Heart right ventricle (tissue), 16 donors: ENCODE results near the gene ZNF584. TPM values are rescaled to one million over a fixed set of nuclear protein-coding genes. Genes with fewer than 3 reads are reported as not detected.

ENCODE experiments used
- ATAC-seq, 8 donors: fragments of 200-7000 bp; cut with Tn5 transposase; one replicate each; pipeline ENCODE4 v1.9.1; 2020; ENCODE audit warnings: mild to moderate bottlenecking in 8 of 8, moderate library complexity in 8 of 8, moderate number of reproducible peaks in 1 of 8
- DNase-seq, 2 donors: peaks; one replicate each; pipeline ENCODE4 v3.0.0-alpha.2; 2020
- H3K27ac ChIP-seq, 10 donors: fragments of 200-600 bp; sonication (generic) in 2 of 10; one replicate each; pipeline versions ENCODE4 v1.5.0 to v1.8.0; 2020 to 2022; ENCODE audit warnings: mild to moderate bottlenecking in 3 of 10
- H3K27me3 ChIP-seq, 7 donors: fragments of 200-600 bp; one replicate each; pipeline ENCODE4 v1.8.0; 2021 to 2022; ENCODE audit warnings: mild to moderate bottlenecking in 2 of 7
- H3K36me3 ChIP-seq, 9 donors: fragments of 200-600 bp; sonication (generic) in 1 of 9; one replicate each; pipeline versions ENCODE4 v1.5.0 to v1.8.0; 2020 to 2022; ENCODE audit warnings: mild to moderate bottlenecking in 2 of 9
- H3K4me1 ChIP-seq, 9 donors: fragments of 200-600 bp; sonication (generic) in 1 of 9; one replicate each; pipeline versions ENCODE4 v1.5.0 to v1.8.0; 2020 to 2022; ENCODE audit warnings: mild to moderate bottlenecking in 4 of 9
- H3K4me3 ChIP-seq, 10 donors: fragments of 200-600 bp; sonication (generic) in 2 of 10; one replicate each; pipeline versions ENCODE4 v1.5.0 to v1.8.0; 2020 to 2022; ENCODE audit warnings: mild to moderate bottlenecking in 7 of 10, moderate library complexity in 2 of 10
- H3K9me3 ChIP-seq, 11 donors: fragments of 200-600 bp in 10 of 11; sonication (generic) in 2 of 11; one replicate each; pipeline versions ENCODE4 v1.5.0 to v1.8.0; 2013 to 2022; ENCODE audit warnings: mild to moderate bottlenecking in 2 of 11, control low read depth in 1 of 11, moderate library complexity in 1 of 11
- WGBS, 2 donors: extraction: QIAGEN DNeasy Blood & Tissue Kit; methylation state at CpG; one replicate each; pipeline ENCODE4 v1.1.7; 2013; ENCODE audit warnings: inconsistent platforms in 1 of 2; 5-methylcytosine and 5-hydroxymethylcytosine counted together
- intact Hi-C, 10 donors: fragments of 100-400 bp; cut with DNase I; formaldehyde crosslinking; loops; one replicate each; pipeline versions ENCODE4 v1.11.1 to v1.14.2; 2022
- polyA plus RNA-seq, 2 donors: library from polyadenylated mRNA; stranded (reverse); fragments of 200-250 nt; gene quantifications; one replicate each; pipeline ENCODE4 v1.2.3, GENCODE V29; 2013
- total RNA-seq, 10 donors: library from RNA; stranded (reverse); fragmentation: NEBNext Ultra II Directional in 3 of 10; extraction: Animal tissue kit (Norgen Biotek cat#: 25700) in 3 of 10; gene quantifications; one replicate each; pipeline versions ENCODE4 v1.2.1 to v1.2.4, GENCODE V29; 2021 to 2023
- TF ChIP-seq, protein P1 (sequence below), 9 donors: fragments of 200-600 bp; sonication (generic) in 2 of 9; IDR thresholded peaks; one replicate each; pipeline versions ENCODE4 v1.5.0 to v1.8.0; 2021 to 2022; ENCODE audit warnings: antibody characterized with exemption in 9 of 9, mild to moderate bottlenecking in 5 of 9, moderate library complexity in 1 of 9
- donor health status: Arrhythmogenic right ventricular cardiomyopathy.
- donor health status: ischemic (EF 13 %, LVEDD 7.1; RV severe dilation, severe dysfunction).
- donor health status: healthy with polysubstance abuse.
- donor health status: DM: no; HTN: yes; CAD: no.
- donor health status: DM: no; HTN: no; CAD: no.
- donor health status: ischemic (EF 25% LVEDD 6.9; RV normal size, moderate dysfunction).
- donor health status: ischemic (EF 25% LVEDD 5.7; RV mildly dilated, moderate dysfunction).
- donor health status: healthy.
- donor health status: DM: yes; HTN: yes; CAD: no.
- donor health status: Ischemic cardiomyopathy.
- donor health status: ischemic (EF 35%, LVEDD 5.7; RV mildly dilated, moderate dysfunction).
- donor health status: nonischemic (EF 11% LVEDD 7.7; RV severe dilation, severe dysfunction).
- donor health status: DM: yes; HTN: yes; CAD: no.
- donor health status: PGD.
- donor health status: ischemic (EF 29% LVEDD 5.4; RV normal size, mild dysfunction).
- donor health status: nonischemic (EF 23%, LVEDD 6.1; RV moderate dilation, normal function).

Gene ZNF584
- total and polyA plus RNA-seq, 12 donors: 6.5 to 20.4 (median 16.7) TPM

DNA sequence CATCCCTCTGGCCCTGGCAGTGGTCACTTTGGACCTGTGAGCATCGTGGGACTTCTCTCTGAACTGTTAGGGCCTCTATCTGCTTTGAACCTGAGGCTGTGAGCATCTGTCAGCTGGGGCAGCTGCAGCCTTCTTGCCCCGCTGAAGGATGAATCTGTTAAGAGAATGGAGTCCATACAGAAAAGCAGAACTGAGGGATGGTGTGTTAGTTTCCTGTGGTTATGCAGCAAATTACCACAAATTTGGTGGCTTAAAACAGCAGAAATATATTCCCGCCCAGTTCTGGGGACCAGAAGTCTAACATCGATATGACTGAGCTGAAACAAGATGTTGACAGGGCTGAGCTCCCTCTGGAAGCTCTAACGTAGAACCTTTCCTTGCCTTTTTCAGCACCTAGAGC, 44.3 kb upstream of the ZNF584 start:
- Histone ChIP-seq H3K4me1 (peaks cover 0 to 17% (median 7%) of the 10 kb centered on the region in 9 donors), H3K27ac (no peak overlapping the region), H3K4me3 (no peak overlapping the region), H3K27me3 (peaks cover 0 to 30% (median 14%) of the 10 kb centered on the region in 7 donors), H3K36me3 (no peaks in the 10 kb centered on the region), H3K9me3 (no peaks in the 10 kb centered on the region)
- ATAC-seq (no peak), DNase-seq (no peak)
- TF ChIP-seq, protein P1, sequence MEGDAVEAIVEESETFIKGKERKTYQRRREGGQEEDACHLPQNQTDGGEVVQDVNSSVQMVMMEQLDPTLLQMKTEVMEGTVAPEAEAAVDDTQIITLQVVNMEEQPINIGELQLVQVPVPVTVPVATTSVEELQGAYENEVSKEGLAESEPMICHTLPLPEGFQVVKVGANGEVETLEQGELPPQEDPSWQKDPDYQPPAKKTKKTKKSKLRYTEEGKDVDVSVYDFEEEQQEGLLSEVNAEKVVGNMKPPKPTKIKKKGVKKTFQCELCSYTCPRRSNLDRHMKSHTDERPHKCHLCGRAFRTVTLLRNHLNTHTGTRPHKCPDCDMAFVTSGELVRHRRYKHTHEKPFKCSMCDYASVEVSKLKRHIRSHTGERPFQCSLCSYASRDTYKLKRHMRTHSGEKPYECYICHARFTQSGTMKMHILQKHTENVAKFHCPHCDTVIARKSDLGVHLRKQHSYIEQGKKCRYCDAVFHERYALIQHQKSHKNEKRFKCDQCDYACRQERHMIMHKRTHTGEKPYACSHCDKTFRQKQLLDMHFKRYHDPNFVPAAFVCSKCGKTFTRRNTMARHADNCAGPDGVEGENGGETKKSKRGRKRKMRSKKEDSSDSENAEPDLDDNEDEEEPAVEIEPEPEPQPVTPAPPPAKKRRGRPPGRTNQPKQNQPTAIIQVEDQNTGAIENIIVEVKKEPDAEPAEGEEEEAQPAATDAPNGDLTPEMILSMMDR (IDR thresholded peaks at IDR 0.05): no peak
- WGBS, 2 donors: 76 to 83% methylated on average over 5 of the region's 5 CpGs
- intact Hi-C loops: no loop called here

- TF ChIP-seq, protein P1 (IDR thresholded peaks at IDR 0.05): no peak
- Histone ChIP-seq H3K4me1 (peaks cover 0 to 10% (median 2%) of the 10 kb centered on the region in 9 donors), H3K36me3 (no peaks in the 10 kb centered on the region), H3K9me3 (no peaks in the 10 kb centered on the region), H3K27me3 (peaks cover 0 to 30% (median 14%) of the 10 kb centered on the region in 7 donors), H3K27ac (no peak overlapping the region), H3K4me3 (no peak overlapping the region)
- intact Hi-C loops: no loop called here
- no peak for DNase-seq
- 90 to 94% methylated on average over 32 of the region's 32 CpGs for WGBS, 2 donors
- ATAC-seq: no peak
These were observed 41.6 kb upstream of the ZNF584 start for GRCh38 chr19:58366585-58367430.

DNA sequence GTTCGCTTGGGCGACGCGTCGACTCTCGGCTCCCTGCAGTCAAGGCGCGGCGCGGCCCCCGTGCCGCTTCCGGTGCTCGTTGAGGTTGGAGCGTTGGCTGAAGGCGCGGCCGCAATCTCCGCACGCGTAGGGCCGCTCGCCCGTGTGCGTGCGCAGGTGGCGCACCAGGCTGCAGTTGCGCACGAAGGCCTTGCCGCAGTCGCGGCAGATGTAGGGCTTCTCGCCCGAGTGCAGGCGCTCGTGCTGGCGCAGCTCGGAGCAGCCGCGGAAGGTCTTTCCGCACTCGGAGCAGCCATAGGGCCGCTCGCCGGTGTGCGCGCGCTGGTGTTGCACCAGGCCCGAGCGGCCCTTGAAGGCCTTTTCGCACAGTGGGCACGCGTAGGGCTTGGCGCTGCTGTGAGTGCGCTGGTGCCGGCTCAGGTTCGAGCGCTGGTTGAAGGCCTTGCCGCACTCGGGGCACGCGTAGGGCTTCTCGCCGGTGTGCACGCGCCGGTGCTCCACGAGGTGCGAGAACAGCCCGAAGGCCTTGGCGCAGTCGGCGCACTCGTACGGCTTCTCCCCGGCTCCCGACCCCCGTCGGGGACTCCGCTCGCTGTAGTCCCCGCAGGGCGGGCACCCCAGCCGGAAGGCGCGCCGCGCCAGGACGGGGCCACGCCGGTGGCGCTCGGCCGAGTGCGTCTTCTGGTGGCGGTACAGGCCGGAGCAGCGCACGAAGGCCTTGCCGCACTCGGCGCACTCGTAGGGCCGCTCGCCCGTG, 40.6 kb upstream of the ZNF584 start:
- no peaks in the 10 kb centered on the region for H3K36me3 ChIP-seq
- DNase-seq (no peak), ATAC-seq (no peak)
- intact Hi-C loops: no loop called here
- no peak overlapping the region for H3K4me3 ChIP-seq
- peaks cover 0 to 14% (median 5%) of the 10 kb centered on the region in 9 donors for H3K4me1 ChIP-seq
- H3K27ac ChIP-seq: no peak overlapping the region
- 24 to 30% methylated on average over 95 to 106 of the region's 106 CpGs for WGBS, 2 donors
- no peaks in the 10 kb centered on the region for H3K9me3 ChIP-seq
- peaks cover 0 to 30% (median 14%) of the 10 kb centered on the region in 7 donors for H3K27me3 ChIP-seq
- TF ChIP-seq, protein P1 (IDR thresholded peaks at IDR 0.05): no peak

- H3K36me3 ChIP-seq: no peaks in the 10 kb centered on the region
- no peak overlapping the region for H3K27ac ChIP-seq
- intact Hi-C loops: no loop called here
- DNase-seq (no peak), ATAC-seq (no peak)
- 69% methylated on average over 59 to 68 of the region's 68 CpGs for WGBS, 2 donors
- H3K27me3 ChIP-seq: peaks cover 0 to 30% (median 14%) of the 10 kb centered on the region in 7 donors
- H3K4me1 ChIP-seq: peaks cover 0 to 12% (median 4%) of the 10 kb centered on the region in 9 donors
- no peak overlapping the region for H3K4me3 ChIP-seq
- H3K9me3 ChIP-seq: no peaks in the 10 kb centered on the region
- TF ChIP-seq, protein P1 (IDR thresholded peaks at IDR 0.05): no peak
These were observed 39.7 kb upstream of the ZNF584 start for GRCh38 chr19:58368561-58369360.
